Left ventricle myocardium inferior (tissue), 1 donor: ENCODE measurements around the gene HNRNPLL. TPM values are rescaled to one million over a fixed set of nuclear protein-coding genes. Genes with fewer than 3 reads are reported as not detected.

Source experiments
- DNase-seq: peaks from one replicate; pipeline ENCODE4 v3.0.0-alpha.2; 2020
- H3K27ac ChIP-seq: fragments of 200-600 bp; replicated peaks from 2 replicates; pipeline ENCODE4 v1.8.0; 2021
- H3K27me3 ChIP-seq: fragments of 200-600 bp; 2 replicates; pipeline ENCODE4 v1.8.0; 2021; ENCODE audit warnings: low read depth
- H3K36me3 ChIP-seq: fragments of 200-600 bp; 2 replicates; pipeline ENCODE4 v1.8.0; 2021
- H3K4me1 ChIP-seq: fragments of 200-600 bp; 2 replicates; pipeline ENCODE4 v1.8.0; 2021
- H3K4me3 ChIP-seq: fragments of 200-600 bp; 2 replicates; pipeline ENCODE4 v1.8.0; 2021; ENCODE audit warnings: mild to moderate bottlenecking, moderate library complexity
- H3K9me3 ChIP-seq: fragments of 200-600 bp; replicated peaks from 2 replicates; pipeline ENCODE4 v1.8.0; 2021
- intact Hi-C: fragments of 100-400 bp; cut with micrococcal nuclease; formaldehyde crosslinking; loops from one replicate; pipeline ENCODE4 v1.11.0; 2022
- total RNA-seq: library from RNA; stranded (reverse); fragmentation: NEBNext Ultra II Directional; extraction: Animal tissue kit (Norgen Biotek cat#: 25700); gene quantifications from one replicate; pipeline ENCODE4 v1.2.1, GENCODE V29; 2021
- TF ChIP-seq, protein P1 (sequence below): fragments of 200-600 bp; IDR thresholded peaks from 2 replicates; pipeline ENCODE4 v1.8.0; 2021; ENCODE audit warnings: antibody characterized with exemption, mild to moderate bottlenecking, borderline replicate concordance
- donor health status: DM: no; HTN: yes; CAD: no; lungs with severe emphysema.

HNRNPLL gene
- total RNA-seq, 1 donor from 2014 or later, result 26.3 TPM

DNA sequence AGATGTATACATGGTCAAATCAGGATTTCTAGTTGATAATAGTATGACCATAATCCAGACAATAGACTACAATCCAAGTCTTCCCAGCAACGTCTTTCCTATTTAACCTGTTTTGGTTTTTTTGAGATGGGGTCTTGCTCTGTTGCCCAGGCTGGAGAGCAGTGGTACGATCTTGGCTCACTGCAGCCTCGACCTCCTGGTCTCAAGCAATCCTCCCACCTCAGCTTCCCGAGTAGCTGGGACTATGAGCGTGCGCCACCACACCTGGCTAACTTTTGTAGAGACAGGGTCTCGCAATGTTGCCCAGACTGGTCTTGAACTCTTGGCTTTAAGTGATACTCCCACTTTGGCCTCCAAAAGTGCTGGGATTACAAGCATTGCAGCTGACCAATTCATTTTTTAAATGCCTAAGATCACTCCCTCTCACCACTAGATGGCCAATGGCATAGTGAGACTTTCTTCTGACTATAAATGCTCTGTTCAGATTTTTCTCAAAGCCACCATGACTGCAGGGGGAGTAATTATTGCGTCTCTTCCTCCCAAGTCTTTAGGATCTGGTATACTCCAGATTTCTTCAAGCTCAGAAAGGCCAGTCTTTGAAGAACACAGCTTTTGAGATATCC lies 47.6 kb downstream of the HNRNPLL start:
- no peak overlapping the region for H3K4me3 ChIP-seq
- intact Hi-C loops, result no loop called here

DNA sequence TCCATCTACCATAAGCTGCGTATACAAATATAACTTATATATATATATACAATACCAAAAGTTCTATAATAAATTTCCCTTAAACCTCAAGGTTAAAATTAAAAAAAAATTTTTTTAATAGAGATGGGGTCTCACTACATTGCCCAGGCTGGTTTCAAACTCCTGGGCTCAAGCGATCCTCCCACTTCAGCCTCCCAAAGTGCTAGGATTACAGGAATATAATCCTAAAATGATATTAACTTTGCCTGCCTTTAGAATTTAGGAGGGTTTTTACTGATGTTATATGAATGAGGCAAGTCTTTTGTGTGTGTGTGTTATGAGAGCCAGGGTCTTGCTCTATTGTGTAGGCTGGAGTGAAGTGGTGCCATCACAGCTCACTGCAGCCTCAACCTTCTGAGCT lies 49.2 kb downstream of the HNRNPLL start:
- TF ChIP-seq, protein P1, sequence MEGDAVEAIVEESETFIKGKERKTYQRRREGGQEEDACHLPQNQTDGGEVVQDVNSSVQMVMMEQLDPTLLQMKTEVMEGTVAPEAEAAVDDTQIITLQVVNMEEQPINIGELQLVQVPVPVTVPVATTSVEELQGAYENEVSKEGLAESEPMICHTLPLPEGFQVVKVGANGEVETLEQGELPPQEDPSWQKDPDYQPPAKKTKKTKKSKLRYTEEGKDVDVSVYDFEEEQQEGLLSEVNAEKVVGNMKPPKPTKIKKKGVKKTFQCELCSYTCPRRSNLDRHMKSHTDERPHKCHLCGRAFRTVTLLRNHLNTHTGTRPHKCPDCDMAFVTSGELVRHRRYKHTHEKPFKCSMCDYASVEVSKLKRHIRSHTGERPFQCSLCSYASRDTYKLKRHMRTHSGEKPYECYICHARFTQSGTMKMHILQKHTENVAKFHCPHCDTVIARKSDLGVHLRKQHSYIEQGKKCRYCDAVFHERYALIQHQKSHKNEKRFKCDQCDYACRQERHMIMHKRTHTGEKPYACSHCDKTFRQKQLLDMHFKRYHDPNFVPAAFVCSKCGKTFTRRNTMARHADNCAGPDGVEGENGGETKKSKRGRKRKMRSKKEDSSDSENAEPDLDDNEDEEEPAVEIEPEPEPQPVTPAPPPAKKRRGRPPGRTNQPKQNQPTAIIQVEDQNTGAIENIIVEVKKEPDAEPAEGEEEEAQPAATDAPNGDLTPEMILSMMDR, result no peak
- Histone ChIP-seq H3K4me3 (no peak overlapping the region), H3K4me1 (no peaks in the 10 kb centered on the region), H3K36me3 (no peaks in the 10 kb centered on the region), H3K9me3 (no peaks in the 10 kb centered on the region), H3K27me3 (no peaks in the 10 kb centered on the region), H3K27ac (no peak overlapping the region)
- DNase-seq, result no peak
- intact Hi-C loops, result no loop called here

More for the DNA sequence above, 47.6 kb downstream of the HNRNPLL start:
- no peak for DNase-seq
- TF ChIP-seq, protein P1, result peak; percentile 35
- Histone ChIP-seq H3K27ac (no peak overlapping the region), H3K9me3 (no peaks in the 10 kb centered on the region), H3K4me1 (no peaks in the 10 kb centered on the region), H3K36me3 (peaks cover 1% of the 10 kb centered on the region), H3K27me3 (no peaks in the 10 kb centered on the region)

DNA sequence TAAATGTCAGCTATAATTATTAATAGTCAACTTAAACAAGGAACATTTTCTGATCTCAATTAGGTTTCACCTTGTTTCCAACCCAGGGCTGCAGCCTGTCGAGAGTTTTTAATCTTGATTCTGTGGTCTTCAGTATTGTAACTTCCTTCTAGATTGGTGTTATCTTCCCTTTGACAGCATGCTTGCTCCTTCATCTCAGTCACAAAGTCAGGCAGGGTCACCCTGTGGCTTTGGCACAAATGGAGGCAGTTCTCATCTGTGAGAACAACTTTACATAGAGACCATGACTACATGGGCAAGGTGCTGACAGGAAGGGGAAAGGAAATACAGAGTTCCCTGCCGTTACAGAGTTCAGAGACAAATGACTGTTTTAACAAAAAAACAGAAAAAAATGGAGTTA lies 50.5 kb downstream of the HNRNPLL start:
- no peak overlapping the region for H3K4me3 ChIP-seq
- H3K36me3 ChIP-seq, result no peaks in the 10 kb centered on the region
- TF ChIP-seq, protein P1, result no peak
- H3K4me1 ChIP-seq, result no peaks in the 10 kb centered on the region
- no peak overlapping the region for H3K27ac ChIP-seq
- intact Hi-C loops, result no loop called here
- H3K9me3 ChIP-seq, result no peaks in the 10 kb centered on the region
- no peaks in the 10 kb centered on the region for H3K27me3 ChIP-seq
- no peak for DNase-seq

DNA sequence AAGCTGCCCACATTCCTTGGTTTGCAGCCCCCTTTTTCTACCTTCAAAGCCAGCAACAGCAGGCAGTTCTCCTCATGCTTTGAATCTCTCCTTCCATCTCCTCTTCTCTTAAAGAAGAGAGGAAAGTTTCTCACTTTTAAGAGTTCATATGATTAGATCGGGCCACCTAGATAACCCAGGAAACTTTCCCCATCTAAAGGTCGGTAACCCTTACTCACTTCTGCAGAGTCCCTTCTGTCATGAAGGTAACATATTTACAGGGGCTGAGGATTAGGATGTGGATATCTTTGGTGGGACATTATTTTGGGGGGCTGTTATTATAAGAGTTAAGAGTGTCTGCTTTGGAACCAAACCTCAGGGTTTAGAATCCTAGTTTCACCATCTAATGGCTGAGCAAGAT lies 51.0 kb downstream of the HNRNPLL start:
- Histone ChIP-seq H3K4me1 (no peaks in the 10 kb centered on the region), H3K36me3 (no peaks in the 10 kb centered on the region), H3K9me3 (no peaks in the 10 kb centered on the region), H3K27ac (no peak overlapping the region), H3K4me3 (no peak overlapping the region), H3K27me3 (no peaks in the 10 kb centered on the region)
- TF ChIP-seq, protein P1, result no peak
- DNase-seq, result no peak
- intact Hi-C loops, result no loop called here

DNA sequence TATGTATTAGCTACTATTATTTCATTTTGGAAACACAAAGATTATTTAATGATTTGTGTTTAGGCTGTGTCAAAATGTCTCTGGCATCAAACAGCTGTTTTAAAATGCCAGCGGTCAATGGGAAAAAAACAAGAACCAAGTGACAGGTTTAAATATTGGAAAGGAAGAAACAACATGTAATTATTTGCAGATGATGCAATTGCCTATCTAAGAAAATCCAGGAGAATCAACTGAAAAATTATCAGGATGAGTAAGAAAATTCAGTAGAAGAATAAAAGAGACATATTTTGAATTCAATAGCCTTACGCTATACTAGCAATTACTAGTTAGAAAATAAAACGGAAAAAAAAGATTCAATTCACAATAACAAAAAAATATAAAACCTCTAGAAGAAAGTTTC lies 51.6 kb downstream of the HNRNPLL start:
- Histone ChIP-seq H3K9me3 (no peaks in the 10 kb centered on the region), H3K4me1 (no peaks in the 10 kb centered on the region), H3K27ac (no peak overlapping the region), H3K27me3 (no peaks in the 10 kb centered on the region), H3K4me3 (no peak overlapping the region), H3K36me3 (no peaks in the 10 kb centered on the region)
- intact Hi-C loops, result no loop called here
- TF ChIP-seq, protein P1, result no peak
- DNase-seq, result no peak
